ENCODE results near the gene LCN10.

Gene LCN10

GRCh38 chr9:136747161-136748060 lies 4.7 kb upstream of the LCN10 start:
- TF ChIP-seq CTCF (IDR thresholded peaks at IDR 0.05; ENCODE audit: low read depth, low read length) = no peak
- DNase-seq (ENCODE audit: low read depth in 2 of 2) = no peak

GRCh38 chr9:136746621-136747020 lies 3.9 kb upstream of the LCN10 start:
- DNase-seq (ENCODE audit: low read depth in 2 of 2) = no peak
- H3K4me3 ChIP-seq (replicated peaks in 1 of 2; ENCODE audit: low read depth in 2 of 2, low read length in 2 of 2) = no peak overlapping the region
- no peak for TF ChIP-seq CTCF (IDR thresholded peaks at IDR 0.05; ENCODE audit: low read depth, low read length)

More at GRCh38 chr9:136747161-136748060, 4.7 kb upstream of the LCN10 start:
- no peak overlapping the region for H3K4me3 ChIP-seq (replicated peaks in 1 of 2; ENCODE audit: low read depth in 2 of 2, low read length in 2 of 2)

GRCh38 chr9:136746155-136746490 lies 3.4 kb upstream of the LCN10 start:
- no peak overlapping the region for H3K4me3 ChIP-seq (replicated peaks in 1 of 2; ENCODE audit: low read depth in 2 of 2, low read length in 2 of 2)
- DNase-seq (ENCODE audit: low read depth in 2 of 2) = no peak
- TF ChIP-seq CTCF (IDR thresholded peaks at IDR 0.05; ENCODE audit: low read depth, low read length) = no peak

GRCh38 chr9:136745389-136746154 lies 2.8 kb upstream of the LCN10 start:
- no peak for DNase-seq (ENCODE audit: low read depth in 2 of 2)
- no peak overlapping the region for H3K4me3 ChIP-seq (replicated peaks in 1 of 2; ENCODE audit: low read depth in 2 of 2, low read length in 2 of 2)
- no peak for TF ChIP-seq CTCF (IDR thresholded peaks at IDR 0.05; ENCODE audit: low read depth, low read length)

- no peak for TF ChIP-seq CTCF (IDR thresholded peaks at IDR 0.05; ENCODE audit: low read depth, low read length)
- DNase-seq (ENCODE audit: low read depth in 2 of 2) = no peak
- no peak overlapping the region for H3K4me3 ChIP-seq (replicated peaks in 1 of 2; ENCODE audit: low read depth in 2 of 2, low read length in 2 of 2)
Measured at GRCh38 chr9:136744773-136745172, 2.0 kb upstream of the LCN10 start.

- TF ChIP-seq CTCF (IDR thresholded peaks at IDR 0.05; ENCODE audit: low read depth, low read length) = no peak
- no peak for DNase-seq (ENCODE audit: low read depth in 2 of 2)
- no peak overlapping the region for H3K4me3 ChIP-seq (replicated peaks in 1 of 2; ENCODE audit: low read depth in 2 of 2, low read length in 2 of 2)
Measured at GRCh38 chr9:136743639-136744211, 985 bp upstream of the LCN10 start.

All from cardiac fibroblast (primary cell).